Liver (tissue), 3 donors: ENCODE data around the gene CCDC12.

Source experiments
- ATF3 ChIP-seq: IDR thresholded peaks from 2 replicates; pipeline ENCODE4 v1.6.1; 2016; ENCODE audit warnings: antibody characterized with exemption
- EGR1 ChIP-seq, 2 donors: IDR thresholded peaks; 2 replicates each; pipeline ENCODE4 v1.6.1; 2016 to 2018; ENCODE audit warnings: antibody characterized with exemption in 2 of 2, low read depth in 2 of 2
- GABPA ChIP-seq, 2 donors: IDR thresholded peaks in 1 of 2; conservative IDR thresholded peaks in 1 of 2; 2 replicates each; pipeline ENCODE4 v1.6.1; 2016; ENCODE audit warnings: antibody characterized with exemption in 2 of 2, mild to moderate bottlenecking in 1 of 2, moderate library complexity in 1 of 2
- HNF4A ChIP-seq, 2 donors: conservative IDR thresholded peaks; 2 replicates each; pipeline ENCODE4 v1.6.1; 2016; ENCODE audit warnings: antibody characterized with exemption in 2 of 2, mild to moderate bottlenecking in 2 of 2
- HNF4G ChIP-seq: IDR thresholded peaks from 2 replicates; pipeline ENCODE4 v1.6.1; 2016; ENCODE audit warnings: antibody characterized with exemption
- JUND ChIP-seq, 2 donors: IDR thresholded peaks; 2 replicates each; pipeline ENCODE4 v1.6.1; 2016; ENCODE audit warnings: antibody characterized with exemption in 2 of 2
- RAD21 ChIP-seq, 2 donors: IDR thresholded peaks; 2 replicates each; pipeline ENCODE4 v1.6.1; 2016; ENCODE audit warnings: antibody characterized with exemption in 2 of 2, mild to moderate bottlenecking in 2 of 2
- RXRA ChIP-seq, 2 donors: IDR thresholded peaks; 2 replicates each; pipeline ENCODE4 v1.6.1; 2017 to 2018; ENCODE audit warnings: antibody characterized with exemption in 2 of 2, mild to moderate bottlenecking in 1 of 2
- SP1 ChIP-seq: IDR thresholded peaks from 2 replicates; pipeline ENCODE4 v1.6.1; 2018; ENCODE audit warnings: antibody characterized with exemption, mild to moderate bottlenecking
- TAF1 ChIP-seq: conservative IDR thresholded peaks from 2 replicates; pipeline ENCODE4 v1.6.1; 2016; ENCODE audit warnings: antibody characterized with exemption, mild to moderate bottlenecking
- YY1 ChIP-seq: IDR thresholded peaks from 2 replicates; pipeline ENCODE4 v1.6.1; 2016; ENCODE audit warnings: antibody characterized with exemption, mild to moderate bottlenecking
- TF ChIP-seq, protein P1 (sequence below): IDR thresholded peaks from 2 replicates; pipeline ENCODE4 v1.6.1; 2016; ENCODE audit warnings: antibody characterized with exemption, mild to moderate bottlenecking
- TF ChIP-seq, protein P2 (sequence below): fragments of 150-350 bp; IDR thresholded peaks from 2 replicates; pipeline ENCODE4 v1.5.1; 2017; ENCODE audit warnings: improper control_type of control experiment, low read depth, low read length; ENCODE audit not compliant: missing input control
- TF ChIP-seq, protein P3 (sequence below): IDR thresholded peaks from 2 replicates; pipeline ENCODE4 v1.6.1; 2016; ENCODE audit warnings: antibody characterized with exemption
- donor health status: healthy.
- donor health status: healthy.

- TF ChIP-seq, protein P1, sequence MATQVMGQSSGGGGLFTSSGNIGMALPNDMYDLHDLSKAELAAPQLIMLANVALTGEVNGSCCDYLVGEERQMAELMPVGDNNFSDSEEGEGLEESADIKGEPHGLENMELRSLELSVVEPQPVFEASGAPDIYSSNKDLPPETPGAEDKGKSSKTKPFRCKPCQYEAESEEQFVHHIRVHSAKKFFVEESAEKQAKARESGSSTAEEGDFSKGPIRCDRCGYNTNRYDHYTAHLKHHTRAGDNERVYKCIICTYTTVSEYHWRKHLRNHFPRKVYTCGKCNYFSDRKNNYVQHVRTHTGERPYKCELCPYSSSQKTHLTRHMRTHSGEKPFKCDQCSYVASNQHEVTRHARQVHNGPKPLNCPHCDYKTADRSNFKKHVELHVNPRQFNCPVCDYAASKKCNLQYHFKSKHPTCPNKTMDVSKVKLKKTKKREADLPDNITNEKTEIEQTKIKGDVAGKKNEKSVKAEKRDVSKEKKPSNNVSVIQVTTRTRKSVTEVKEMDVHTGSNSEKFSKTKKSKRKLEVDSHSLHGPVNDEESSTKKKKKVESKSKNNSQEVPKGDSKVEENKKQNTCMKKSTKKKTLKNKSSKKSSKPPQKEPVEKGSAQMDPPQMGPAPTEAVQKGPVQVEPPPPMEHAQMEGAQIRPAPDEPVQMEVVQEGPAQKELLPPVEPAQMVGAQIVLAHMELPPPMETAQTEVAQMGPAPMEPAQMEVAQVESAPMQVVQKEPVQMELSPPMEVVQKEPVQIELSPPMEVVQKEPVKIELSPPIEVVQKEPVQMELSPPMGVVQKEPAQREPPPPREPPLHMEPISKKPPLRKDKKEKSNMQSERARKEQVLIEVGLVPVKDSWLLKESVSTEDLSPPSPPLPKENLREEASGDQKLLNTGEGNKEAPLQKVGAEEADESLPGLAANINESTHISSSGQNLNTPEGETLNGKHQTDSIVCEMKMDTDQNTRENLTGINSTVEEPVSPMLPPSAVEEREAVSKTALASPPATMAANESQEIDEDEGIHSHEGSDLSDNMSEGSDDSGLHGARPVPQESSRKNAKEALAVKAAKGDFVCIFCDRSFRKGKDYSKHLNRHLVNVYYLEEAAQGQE, result no peak
- TF ChIP-seq, protein P2, sequence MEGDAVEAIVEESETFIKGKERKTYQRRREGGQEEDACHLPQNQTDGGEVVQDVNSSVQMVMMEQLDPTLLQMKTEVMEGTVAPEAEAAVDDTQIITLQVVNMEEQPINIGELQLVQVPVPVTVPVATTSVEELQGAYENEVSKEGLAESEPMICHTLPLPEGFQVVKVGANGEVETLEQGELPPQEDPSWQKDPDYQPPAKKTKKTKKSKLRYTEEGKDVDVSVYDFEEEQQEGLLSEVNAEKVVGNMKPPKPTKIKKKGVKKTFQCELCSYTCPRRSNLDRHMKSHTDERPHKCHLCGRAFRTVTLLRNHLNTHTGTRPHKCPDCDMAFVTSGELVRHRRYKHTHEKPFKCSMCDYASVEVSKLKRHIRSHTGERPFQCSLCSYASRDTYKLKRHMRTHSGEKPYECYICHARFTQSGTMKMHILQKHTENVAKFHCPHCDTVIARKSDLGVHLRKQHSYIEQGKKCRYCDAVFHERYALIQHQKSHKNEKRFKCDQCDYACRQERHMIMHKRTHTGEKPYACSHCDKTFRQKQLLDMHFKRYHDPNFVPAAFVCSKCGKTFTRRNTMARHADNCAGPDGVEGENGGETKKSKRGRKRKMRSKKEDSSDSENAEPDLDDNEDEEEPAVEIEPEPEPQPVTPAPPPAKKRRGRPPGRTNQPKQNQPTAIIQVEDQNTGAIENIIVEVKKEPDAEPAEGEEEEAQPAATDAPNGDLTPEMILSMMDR, result no peak
- TF ChIP-seq SP1, result no peak
- no peak for TF ChIP-seq HNF4A (conservative IDR thresholded peaks at IDR 0.05)
- no peak for TF ChIP-seq ATF3
- no peak for TF ChIP-seq RAD21 (IDR thresholded peaks at IDR 0.05)
- no peak for TF ChIP-seq TAF1
- no peak for TF ChIP-seq HNF4G
- TF ChIP-seq YY1, result no peak
- TF ChIP-seq RXRA (IDR thresholded peaks at IDR 0.05), result no peak
- TF ChIP-seq EGR1 (IDR thresholded peaks at IDR 0.05; ENCODE audit: low read depth in 2 of 2), result no peak
- TF ChIP-seq, protein P3, sequence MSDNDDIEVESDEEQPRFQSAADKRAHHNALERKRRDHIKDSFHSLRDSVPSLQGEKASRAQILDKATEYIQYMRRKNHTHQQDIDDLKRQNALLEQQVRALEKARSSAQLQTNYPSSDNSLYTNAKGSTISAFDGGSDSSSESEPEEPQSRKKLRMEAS, result no peak
- no peak for TF ChIP-seq GABPA (IDR thresholded peaks at IDR 0.05 in 1 of 2, conservative IDR thresholded peaks at IDR 0.05 in 1 of 2)
- TF ChIP-seq JUND (IDR thresholded peaks at IDR 0.05), result no peak
Measured at GRCh38 chr3:47003056-47003410, 26.5 kb upstream of the CCDC12 start.
